A673 (cell line): ENCODE results near the gene LRP11. TPM values are rescaled to one million over a fixed set of nuclear protein-coding genes. Genes with fewer than 3 reads are reported as not detected.

Experiments used
- BruUV-seq: library from RNA; stranded (reverse); fragments of 400-500 nt; replicated peaks from 2 replicates; lab custom pipeline; 2021; lab: Mats Ljungman, UMichigan
- CTCF ChIA-PET: fragments of 300-600 bp; sonication (Branson Sonifier 250); formaldehyde crosslinking; loops from one replicate; lab custom pipeline; 2022; ENCODE audit warnings: antibody characterized with exemption; lab: Charles Lee
- POLR2A ChIA-PET: fragments of 300-600 bp; sonication (Branson Sonifier 250); formaldehyde crosslinking; loops from one replicate; lab custom pipeline; 2022; ENCODE audit warnings: antibody characterized with exemption; ENCODE audit not compliant: low non-redundant PET; lab: Charles Lee
- DNase-seq: peaks from one replicate; pipeline ENCODE4 v3.0.0-alpha.2; 2015; ENCODE audit warnings: low spot score
- H3K27ac ChIP-seq: fragments of 200-600 bp; sonication (generic); 2 replicates; pipeline ENCODE4 v1.5.1; 2016; ENCODE audit warnings: mixed run types, low read depth, mild to moderate bottlenecking, mixed read lengths, antibody characterized with exemption, low read length; ENCODE audit not compliant: poor library complexity, severe bottlenecking
- H3K27me3 ChIP-seq: fragments of 200-600 bp; sonication (generic); replicated peaks from 2 replicates; pipeline ENCODE4 v1.6.1; 2017; ENCODE audit warnings: mixed run types, low read depth, mild to moderate bottlenecking, mixed read lengths, antibody characterized with exemption, low read length; ENCODE audit not compliant: insufficient read depth, poor library complexity
- H3K36me3 ChIP-seq: fragments of 200-600 bp; sonication (generic); 2 replicates; pipeline ENCODE4 v1.6.1; 2016; ENCODE audit warnings: mixed run types, mild to moderate bottlenecking, mixed read lengths, antibody characterized with exemption, low read length; ENCODE audit not compliant: insufficient read depth, poor library complexity, severe bottlenecking
- H3K4me1 ChIP-seq: fragments of 200-600 bp; sonication (generic); 2 replicates; pipeline ENCODE4 v1.6.1; 2017; ENCODE audit warnings: mixed run types, mild to moderate bottlenecking, mixed read lengths, antibody characterized with exemption, low read length; ENCODE audit not compliant: insufficient read depth, poor library complexity, severe bottlenecking
- H3K4me3 ChIP-seq: fragments of 200-600 bp; sonication (generic); 2 replicates; pipeline ENCODE4 v1.5.1; 2016; ENCODE audit warnings: low read depth, mixed run types, mild to moderate bottlenecking, mixed read lengths, low read length; ENCODE audit not compliant: poor library complexity, severe bottlenecking
- H3K9me3 ChIP-seq: fragments of 200-600 bp; sonication (generic); 2 replicates; pipeline ENCODE4 v1.6.1; 2016; ENCODE audit warnings: mixed run types, low read depth, mild to moderate bottlenecking, mixed read lengths, antibody characterized with exemption, low read length; ENCODE audit not compliant: poor library complexity, severe bottlenecking
- CTCF ChIP-seq: fragments of 300-800, 200-600 bp; sonication (generic); conservative IDR thresholded peaks from 2 replicates; pipeline ENCODE4 v1.5.1; 2017; ENCODE audit warnings: low read depth, mild to moderate bottlenecking, antibody characterized with exemption, low read length, moderate library complexity, mixed read lengths
- EZH2 ChIP-seq: fragments of 200-600 bp; sonication (generic); IDR thresholded peaks from 2 replicates; pipeline ENCODE4 v1.6.1; 2017; ENCODE audit warnings: borderline replicate concordance, low read depth, mild to moderate bottlenecking, mixed read lengths, antibody characterized with exemption, low read length; ENCODE audit not compliant: poor library complexity, severe bottlenecking
- intact Hi-C: fragments of 100-400 bp; cut with micrococcal nuclease; formaldehyde crosslinking; loops from one replicate; pipeline ENCODE4 v1.10.0; 2022; ENCODE audit not compliant: unreplicated experiment
- total RNA-seq: library from RNA; stranded (reverse); gene quantifications from 2 replicates; pipeline ENCODE4 v1.2.3, GENCODE V29; 2021

The LRP11 gene
- total RNA-seq, 1 experiment from 2014 or later, result 56.1 TPM

- BruUV-seq, result no TSS peak
- ChIA-PET CTCF (no interaction called here), POLR2A (no interaction called here)
- TF ChIP-seq CTCF (no peak; the same call in 1 of the 2 replicates), EZH2 (no peak)
- no peak overlapping the region for H3K4me3 ChIP-seq
- no peak for DNase-seq
- no peak overlapping the region for H3K27ac ChIP-seq
- intact Hi-C loops, result loop anchor here (5.0 to 10.0 kb wide), 2 partner anchors 144 to 296 kb away; partner anchors contain the start of genes GINM1 and LATS1
- H3K36me3 ChIP-seq, result no peaks in the 10 kb centered on the region
- H3K4me1 ChIP-seq, result peaks cover 23% of the 10 kb centered on the region
- no peaks in the 10 kb centered on the region for H3K27me3 ChIP-seq
- no peaks in the 10 kb centered on the region for H3K9me3 ChIP-seq
These were observed 3.1 kb downstream of the LRP11 start for GRCh38 chr6:149860834-149861602.

GRCh38 chr6:149860513-149860833, 3.7 kb downstream of the LRP11 start:
- no peak overlapping the region for H3K27ac ChIP-seq
- H3K9me3 ChIP-seq, result no peaks in the 10 kb centered on the region
- H3K4me3 ChIP-seq, result no peak overlapping the region
- peaks cover 28% of the 10 kb centered on the region for H3K4me1 ChIP-seq
- POLR2A ChIA-PET, result no interaction called here
- no TSS peak for BruUV-seq
- intact Hi-C loops, result loop anchor here (5.0 to 10.0 kb wide), 2 partner anchors 143 to 296 kb away; partner anchors contain the start of genes GINM1 and LATS1
- H3K36me3 ChIP-seq, result no peaks in the 10 kb centered on the region
- no peaks in the 10 kb centered on the region for H3K27me3 ChIP-seq
- CTCF ChIA-PET, result no interaction called here
- TF ChIP-seq CTCF, result no peak
- TF ChIP-seq EZH2, result no peak
- DNase-seq, result no peak

GRCh38 chr6:149859938-149860337, 4.2 kb downstream of the LRP11 start:
- no TSS peak for BruUV-seq
- Histone ChIP-seq H3K36me3 (no peaks in the 10 kb centered on the region), H3K27me3 (no peaks in the 10 kb centered on the region), H3K9me3 (no peaks in the 10 kb centered on the region), H3K27ac (no peak overlapping the region), H3K4me1 (peaks cover 33% of the 10 kb centered on the region), H3K4me3 (no peak overlapping the region)
- ChIA-PET POLR2A (no interaction called here), CTCF (no interaction called here)
- TF ChIP-seq EZH2 (no peak), CTCF (no peak)
- DNase-seq, result no peak
- intact Hi-C loops, result loop anchor here (5.0 to 10.0 kb wide), 2 partner anchors 143 to 295 kb away; partner anchors contain the start of genes GINM1 and LATS1
